ENCODE data around the gene PIKFYVE.
"Not testable (repeated sequence)": the region's sequence is repeated elsewhere in the genome, so short reads cannot be mapped to it uniquely, and the experiment has no call there.

Gene PIKFYVE

GRCh38 chr2:208304157-208304556 lies 38.1 kb downstream of the PIKFYVE start:
- FAIRE-seq: no peak

- no peak for FAIRE-seq
Observed at GRCh38 chr2:208304695-208305094, 38.6 kb downstream of the PIKFYVE start.

GRCh38 chr2:208306291-208306690 lies 40.2 kb downstream of the PIKFYVE start:
- FAIRE-seq: no peak

GRCh38 chr2:208311321-208311720 lies 45.3 kb downstream of the PIKFYVE start:
- FAIRE-seq: no peak

GRCh38 chr2:208311954-208312353 lies 45.9 kb downstream of the PIKFYVE start:
- FAIRE-seq: no peak

DNA sequence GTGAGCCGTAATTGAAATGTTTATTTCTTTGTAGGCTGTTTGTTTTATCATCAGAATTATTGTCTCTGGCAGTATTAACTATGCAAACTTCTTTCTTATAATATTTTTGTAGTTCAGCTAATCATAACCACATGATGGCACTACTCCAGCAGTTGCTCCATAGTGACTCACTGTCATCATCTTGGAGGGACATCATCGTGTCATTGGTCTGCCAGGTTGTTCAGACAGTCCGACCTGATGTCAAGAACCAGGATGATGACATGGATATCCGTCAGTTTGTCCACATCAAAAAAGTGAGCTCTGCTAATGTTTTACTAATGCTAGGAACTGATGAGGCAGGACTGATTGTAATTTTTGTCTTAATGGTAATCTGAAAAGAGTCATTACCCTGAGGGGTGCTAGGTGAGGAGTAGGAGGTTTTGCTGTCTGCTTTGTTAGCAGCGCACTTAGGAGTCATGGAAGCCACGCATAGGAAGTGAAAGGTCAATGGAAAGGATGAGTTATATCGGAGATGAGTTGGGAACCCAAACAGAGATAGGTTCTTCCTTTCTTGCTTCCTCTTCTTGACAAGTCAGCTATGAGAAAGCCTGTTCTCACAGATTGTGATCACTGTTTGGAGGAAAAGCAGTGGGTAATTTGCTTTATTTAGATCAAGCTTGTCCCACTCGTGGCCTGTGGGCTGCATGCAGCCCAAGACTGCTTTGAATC lies 49.2 kb downstream of the PIKFYVE start:
- FAIRE-seq: no peak

- no peak for FAIRE-seq
Observed at GRCh38 chr2:208318127-208318526, 52.1 kb downstream of the PIKFYVE start.

DNA sequence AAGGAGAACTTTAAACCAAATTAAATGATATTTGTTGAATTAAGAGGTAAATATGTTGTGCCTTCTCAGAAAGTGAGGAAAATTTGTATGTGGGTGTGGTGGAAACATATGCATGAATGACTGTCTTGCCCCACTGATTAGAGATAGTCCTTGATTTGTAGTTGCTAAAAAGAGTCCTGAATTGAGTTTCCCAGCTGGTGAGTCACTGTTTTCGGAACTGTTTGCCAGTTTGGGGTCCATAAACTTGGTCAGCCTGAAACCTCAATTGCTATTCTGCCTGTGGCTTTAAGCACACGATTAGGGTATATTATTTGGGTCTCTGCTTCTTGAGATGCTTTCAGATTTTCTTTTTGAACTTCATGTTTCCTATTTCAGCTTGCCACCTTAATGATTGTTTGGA lies 53.3 kb downstream of the PIKFYVE start:
- FAIRE-seq: no peak

DNA sequence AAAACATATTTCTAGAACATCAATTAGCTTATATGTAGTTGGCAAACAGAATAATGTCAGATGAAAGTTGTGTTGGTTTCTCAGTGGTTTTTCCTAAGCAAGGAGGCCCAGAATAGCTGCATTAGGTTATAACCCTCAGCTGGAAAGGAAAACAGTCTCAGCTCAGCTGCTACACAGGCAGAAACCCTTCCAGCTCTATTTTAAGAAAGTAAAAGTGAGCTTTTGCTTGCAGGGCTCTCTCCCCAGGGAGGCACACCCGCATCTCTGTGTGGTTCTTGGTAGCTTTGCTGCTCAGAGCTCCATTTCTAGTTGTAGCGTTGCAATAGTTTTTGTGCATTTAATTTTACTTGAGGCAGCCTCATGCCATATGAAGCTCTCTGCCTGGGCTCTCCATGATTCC lies 54.6 kb downstream of the PIKFYVE start:
- FAIRE-seq: no peak

DNA sequence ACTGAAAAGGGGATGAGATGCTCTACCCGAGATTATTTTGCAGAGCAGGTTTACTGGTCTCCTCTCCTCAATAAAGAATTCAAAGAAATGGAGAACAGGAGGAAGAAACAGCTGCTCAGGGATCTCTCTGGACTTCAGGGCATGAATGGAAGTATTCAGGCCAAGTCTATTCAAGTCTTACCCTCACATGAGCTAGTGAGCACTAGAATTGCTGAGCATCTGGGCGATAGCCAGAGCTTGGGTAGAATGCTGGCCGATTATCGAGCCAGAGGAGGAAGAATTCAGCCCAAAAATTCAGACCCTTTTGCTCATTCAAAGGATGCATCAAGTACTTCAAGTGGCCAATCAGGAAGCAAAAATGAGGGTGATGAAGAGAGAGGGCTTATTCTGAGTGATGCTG lies 60.0 kb downstream of the PIKFYVE start:
- no peak for FAIRE-seq

- no peak for FAIRE-seq
Observed at GRCh38 chr2:208329485-208329884, 63.4 kb downstream of the PIKFYVE start.

DNA sequence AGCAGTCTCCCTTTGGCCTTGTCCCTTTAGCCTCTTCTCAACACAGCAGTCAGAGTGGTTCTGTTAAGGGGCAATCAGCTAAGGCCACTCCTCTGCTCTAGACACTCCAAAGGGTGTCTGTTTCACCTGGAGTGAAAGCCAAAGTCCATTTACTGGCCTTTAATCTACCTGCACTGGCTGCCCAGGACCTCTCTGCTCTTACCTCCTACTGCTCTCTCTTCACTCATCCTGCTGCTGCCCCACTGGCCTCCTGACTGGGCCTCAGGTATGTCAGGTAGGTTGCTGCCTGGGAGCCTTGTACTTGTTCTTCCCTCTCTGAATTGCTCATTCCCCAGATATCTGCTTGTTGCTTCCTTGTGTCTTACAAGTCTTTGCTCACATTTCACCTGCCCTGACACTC lies 68.2 kb downstream of the PIKFYVE start:
- no peak for FAIRE-seq

GRCh38 chr2:208346756-208347155 lies 80.7 kb downstream of the PIKFYVE start:
- no peak for FAIRE-seq

- no peak for FAIRE-seq
Observed at GRCh38 chr2:208350610-208351009, 84.6 kb downstream of the PIKFYVE start.

GRCh38 chr2:208352644-208353567 lies 86.9 kb downstream of the PIKFYVE start:
- FAIRE-seq: no peak

GRCh38 chr2:208354964-208355381 lies 88.9 kb downstream of the PIKFYVE start:
- FAIRE-seq: no peak

DNA sequence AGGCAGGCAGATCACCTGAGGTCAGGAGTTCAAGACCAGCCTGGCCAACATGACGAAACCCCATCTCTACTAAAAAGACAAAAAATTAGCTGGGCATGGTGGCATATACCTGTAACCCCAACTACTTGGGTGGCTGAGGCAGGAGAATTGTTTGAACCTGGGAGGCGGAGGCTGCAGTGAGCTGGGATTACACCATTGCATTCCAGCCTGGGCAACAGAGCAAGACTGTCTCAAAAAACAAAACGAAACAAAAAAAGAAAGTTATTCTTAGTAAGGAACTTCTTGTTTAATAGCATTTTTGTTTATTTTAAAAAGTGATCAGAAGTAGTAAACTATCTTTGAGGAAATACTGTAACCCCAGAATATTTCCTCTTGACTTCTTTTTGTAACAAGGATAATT lies 90.4 kb downstream of the PIKFYVE start:
- FAIRE-seq: not testable (repeated sequence)

DNA sequence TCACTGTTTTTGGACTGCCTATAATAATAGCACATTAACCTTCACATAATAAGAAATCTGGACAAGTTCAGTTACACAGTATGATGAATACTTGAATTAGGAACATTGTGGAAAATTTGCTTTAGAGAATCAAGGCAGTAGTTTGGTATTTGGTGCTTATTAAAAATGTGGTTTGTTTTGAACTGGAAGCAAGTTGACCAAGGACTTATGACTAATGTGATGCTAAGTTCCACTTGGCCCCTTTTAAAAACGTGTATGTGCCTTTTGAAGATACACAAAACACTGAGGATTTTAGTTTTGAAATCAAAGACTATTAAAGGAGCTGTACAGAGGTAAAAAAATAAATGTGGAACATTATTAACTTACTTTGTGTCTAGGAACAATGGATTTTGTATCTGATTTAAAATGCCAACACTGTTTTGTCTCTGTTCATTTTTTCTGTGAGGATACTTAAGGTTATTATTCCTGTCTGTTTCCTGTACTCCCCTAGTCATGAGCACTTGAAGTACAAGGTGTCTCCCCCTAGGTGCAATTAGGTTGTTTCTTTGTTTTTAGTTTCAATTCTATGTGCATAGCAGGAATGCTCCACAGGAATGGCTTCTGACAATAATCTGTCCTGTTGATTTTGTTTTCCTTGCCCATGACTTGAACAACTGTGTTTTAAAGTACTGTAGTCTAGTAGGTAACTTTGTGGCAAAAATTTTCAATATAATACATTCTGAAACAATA lies 91.0 kb downstream of the PIKFYVE start:
- no peak for FAIRE-seq

GRCh38 chr2:208358758-208359631 lies 92.9 kb downstream of the PIKFYVE start:
- no peak for FAIRE-seq

DNA sequence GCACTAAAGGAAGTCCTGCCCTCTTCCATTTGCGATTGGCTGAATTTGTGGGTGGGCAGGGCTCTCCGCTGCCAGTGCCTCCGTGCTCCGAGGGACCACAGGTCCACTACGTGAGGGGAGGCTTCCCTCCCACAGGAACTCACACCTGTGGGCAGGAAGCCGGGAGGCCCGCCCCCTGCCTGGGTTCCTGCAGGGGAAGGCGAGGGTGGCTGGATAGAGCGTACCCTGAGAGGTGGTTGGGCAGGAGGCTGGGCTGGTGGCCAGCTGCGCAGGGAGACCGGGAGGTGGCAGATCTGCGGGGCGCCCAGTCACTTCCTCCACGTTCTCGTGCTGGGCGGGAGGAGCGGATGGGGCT lies 93.6 kb downstream of the PIKFYVE start:
- FAIRE-seq: no peak

DNA sequence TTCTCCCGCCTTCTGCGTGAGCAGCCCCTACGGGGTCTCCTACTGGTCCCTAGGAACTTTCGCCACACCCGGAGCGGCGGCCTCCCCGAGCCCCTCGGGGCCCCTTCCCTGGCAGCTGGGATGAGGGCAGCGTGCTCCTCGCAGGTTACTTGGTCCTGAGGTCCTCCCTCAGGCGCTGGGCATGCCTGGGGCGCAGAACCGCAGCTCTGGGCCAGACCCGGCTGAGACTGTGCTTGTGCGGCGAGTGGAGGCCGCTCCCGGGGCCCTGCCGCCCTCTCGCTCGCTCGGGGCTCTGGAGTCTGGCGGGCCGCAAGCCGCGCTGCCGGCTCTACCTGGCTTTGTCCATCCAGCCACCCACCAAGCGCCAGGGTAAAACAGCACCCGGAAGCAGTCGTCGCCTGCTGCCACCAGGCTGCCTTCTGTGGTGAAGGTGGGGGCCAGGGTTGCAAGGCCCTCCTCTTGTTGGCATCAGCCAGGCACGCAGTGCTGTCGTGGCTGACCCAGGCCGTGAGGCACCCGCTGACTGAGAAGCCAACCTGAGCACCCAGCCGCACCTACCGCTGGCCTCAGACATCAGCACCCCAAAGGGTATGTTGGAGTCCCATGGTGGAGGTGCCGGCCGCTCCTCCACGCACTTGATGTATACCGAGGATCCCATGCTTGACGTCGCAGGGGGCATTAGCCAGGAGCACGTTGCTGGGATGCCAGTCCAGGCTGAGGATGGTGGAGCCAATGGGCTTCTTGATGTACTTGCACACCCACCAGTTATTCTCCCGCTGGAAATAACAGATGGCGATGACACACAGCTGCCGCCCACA lies 94.4 kb downstream of the PIKFYVE start:
- FAIRE-seq: no peak

GRCh38 chr2:208361077-208361441 lies 95.0 kb downstream of the PIKFYVE start:
- FAIRE-seq: no peak

Measured in TTC549 (cell line).